WTC11 (cell line): ENCODE measurements around the gene STAMBPL1. TPM values are rescaled to one million over a fixed set of nuclear protein-coding genes. Genes with fewer than 3 reads are reported as not detected.

Experiments used
- ATAC-seq: fragments of 200-7000 bp; cut with Tn5 transposase; 2 replicates; pipeline ENCODE4 v1.10.0; 2021; ENCODE audit warnings: mild to moderate bottlenecking, moderate library complexity
- CTCF ChIA-PET: fragments of 300-600 bp; sonication (Branson Sonifier 250); formaldehyde crosslinking; loops from one replicate; lab custom pipeline; 2021; ENCODE audit warnings: antibody characterized with exemption; lab: Charles Lee
- POLR2A ChIA-PET: fragments of 350-600 bp; sonication (Branson Sonifier 250); formaldehyde crosslinking; loops from one replicate; lab custom pipeline; 2021; ENCODE audit warnings: antibody characterized with exemption; lab: Charles Lee
- DNase-seq: peaks from one replicate; pipeline ENCODE4 v3.0.0; 2021; ENCODE audit warnings: low spot score
- H3K27ac Mint-ChIP-seq: 2 replicates; pipeline ENCODE4 v1.8.0; 2021; ENCODE audit warnings: mixed read lengths
- H3K27me3 Mint-ChIP-seq: 2 replicates; pipeline ENCODE4 v1.8.0; 2021; ENCODE audit warnings: low read depth, mild to moderate bottlenecking, moderate library complexity, mixed read lengths
- H3K36me3 Mint-ChIP-seq: 2 replicates; pipeline ENCODE4 v1.8.0; 2021; ENCODE audit warnings: mixed read lengths
- H3K4me1 Mint-ChIP-seq: 2 replicates; pipeline ENCODE4 v1.8.0; 2022; ENCODE audit warnings: mixed read lengths
- H3K4me3 Mint-ChIP-seq: 2 replicates; pipeline ENCODE4 v1.8.0; 2021; ENCODE audit warnings: mild to moderate bottlenecking, moderate library complexity, mixed read lengths
- H3K9me3 Mint-ChIP-seq: 2 replicates; pipeline ENCODE4 v1.8.0; 2021; ENCODE audit warnings: mixed read lengths
- AFF4 ChIP-seq: sonication (generic); formaldehyde crosslinking; IDR thresholded peaks from 2 replicates; pipeline ENCODE4 v1.8.1; 2023; ENCODE audit warnings: mild to moderate bottlenecking, missing genetic modification reagents, borderline replicate concordance
- ARID4B ChIP-seq: sonication (generic); formaldehyde crosslinking; IDR thresholded peaks from 2 replicates; pipeline ENCODE4 v1.8.0; 2023; ENCODE audit warnings: missing genetic modification reagents, mild to moderate bottlenecking, borderline replicate concordance
- CBFB ChIP-seq: sonication (generic); formaldehyde crosslinking; IDR thresholded peaks from 2 replicates; pipeline ENCODE4 v1.8.1; 2022; ENCODE audit warnings: mild to moderate bottlenecking, low read depth, missing genetic modification reagents
- E2F5 ChIP-seq: sonication (generic); formaldehyde crosslinking; IDR thresholded peaks from 2 replicates; pipeline ENCODE4 v1.8.1; 2022; ENCODE audit warnings: mild to moderate bottlenecking, moderate library complexity, missing genetic modification reagents
- ERG ChIP-seq: fragments of 250-450 bp; sonication (Bioruptor Pico); IDR thresholded peaks from 2 replicates; pipeline ENCODE4 v1.8.0; 2021; ENCODE audit warnings: mild to moderate bottlenecking
- ETV6 ChIP-seq: sonication (generic); formaldehyde crosslinking; IDR thresholded peaks from 2 replicates; pipeline ENCODE4 v1.8.1; 2022; ENCODE audit warnings: mild to moderate bottlenecking, missing genetic modification reagents
- FOXP4 ChIP-seq: sonication (generic); formaldehyde crosslinking; IDR thresholded peaks from 2 replicates; pipeline ENCODE4 v1.8.0; 2022; ENCODE audit warnings: mild to moderate bottlenecking, missing genetic modification reagents
- JUN ChIP-seq: sonication (generic); formaldehyde crosslinking; IDR thresholded peaks from 2 replicates; pipeline ENCODE4 v1.8.0; 2023; ENCODE audit warnings: mild to moderate bottlenecking, missing genetic modification reagents
- TEAD4 ChIP-seq: sonication (generic); formaldehyde crosslinking; IDR thresholded peaks from 2 replicates; pipeline ENCODE4 v1.8.0; 2022; ENCODE audit warnings: mild to moderate bottlenecking, missing genetic modification reagents
- USF2 ChIP-seq: sonication (generic); formaldehyde crosslinking; IDR thresholded peaks from 2 replicates; pipeline ENCODE4 v1.8.1; 2023; ENCODE audit warnings: mild to moderate bottlenecking, missing genetic modification reagents, moderate library complexity
- ZNF263 ChIP-seq: sonication (generic); formaldehyde crosslinking; IDR thresholded peaks from 2 replicates; pipeline ENCODE4 v1.8.1; 2022; ENCODE audit warnings: low read depth, mild to moderate bottlenecking, moderate library complexity, missing genetic modification reagents
- ZNF416 ChIP-seq: fragments of 250-450 bp; sonication (Bioruptor Pico); IDR thresholded peaks from 2 replicates; pipeline ENCODE4 v1.9.0; 2021; ENCODE audit warnings: mild to moderate bottlenecking, inconsistent platforms
- total RNA-seq: library from RNA; stranded (reverse); gene quantifications from 3 replicates; pipeline ENCODE4 v1.2.3, GENCODE V29; 2021
- TF ChIP-seq, protein P1 (sequence below): sonication (generic); formaldehyde crosslinking; IDR thresholded peaks from 2 replicates; pipeline ENCODE4 v1.8.0; 2022; ENCODE audit warnings: mild to moderate bottlenecking, missing genetic modification reagents
- TF ChIP-seq, protein P2 (sequence below): sonication (generic); formaldehyde crosslinking; IDR thresholded peaks from 2 replicates; pipeline ENCODE4 v1.8.1; 2022; ENCODE audit warnings: missing genetic modification reagents, borderline replicate concordance
- TF ChIP-seq, protein P3 (sequence below): fragments of 250-450 bp; sonication (Bioruptor Pico); IDR thresholded peaks from 2 replicates; pipeline ENCODE4 v1.9.0; 2021; ENCODE audit warnings: mild to moderate bottlenecking, borderline replicate concordance

STAMBPL1 gene
- total RNA-seq, 1 experiment from 2014 or later = 3.9 TPM

DNA sequence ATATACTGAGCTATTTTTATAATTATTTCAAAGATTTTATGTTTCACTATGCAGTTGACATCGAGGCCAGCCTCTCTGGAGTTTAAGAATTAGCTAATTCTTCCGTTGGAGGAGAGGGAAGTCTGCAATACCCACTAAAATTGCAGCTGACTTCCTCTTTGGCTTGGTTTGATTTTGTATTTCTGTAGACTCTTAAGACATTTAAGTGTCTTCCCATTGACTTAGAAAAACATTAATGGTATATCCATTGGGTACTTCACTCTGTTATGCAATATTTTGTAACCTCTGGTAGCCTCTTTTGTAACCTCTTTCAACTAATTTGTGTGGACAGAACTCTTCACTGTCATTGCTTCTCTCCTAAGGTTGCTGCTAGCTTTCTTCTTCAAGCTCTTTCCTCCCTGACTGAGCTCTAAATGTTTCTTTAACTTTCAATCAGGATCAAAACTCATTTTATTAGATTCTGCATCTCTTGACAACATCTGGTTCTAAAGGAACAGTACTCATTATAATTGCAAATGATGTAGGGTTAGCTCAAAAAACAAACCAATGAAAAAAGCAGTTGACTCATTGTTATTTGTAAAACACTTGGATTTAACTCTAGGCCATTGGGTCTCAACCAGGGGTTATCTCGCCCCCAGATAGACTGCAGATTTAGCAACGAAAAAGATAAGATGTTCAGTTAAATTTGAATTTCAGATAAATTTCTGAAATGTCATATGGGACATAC, 26.7 kb upstream of the STAMBPL1 start (continued):
- no peak for TF ChIP-seq CBFB
- no peak for TF ChIP-seq JUN (CRISPR knock-in tag)
- no peak for TF ChIP-seq ARID4B (CRISPR knock-in tag)
- no peak for TF ChIP-seq ZNF263 (CRISPR knock-in tag)
- TF ChIP-seq ZNF416 = no peak
- TF ChIP-seq ERG (CRISPR knock-in tag) = no peak
- TF ChIP-seq E2F5 = no peak
- no peak for TF ChIP-seq ETV6 (CRISPR knock-in tag)
- TF ChIP-seq, protein P1, sequence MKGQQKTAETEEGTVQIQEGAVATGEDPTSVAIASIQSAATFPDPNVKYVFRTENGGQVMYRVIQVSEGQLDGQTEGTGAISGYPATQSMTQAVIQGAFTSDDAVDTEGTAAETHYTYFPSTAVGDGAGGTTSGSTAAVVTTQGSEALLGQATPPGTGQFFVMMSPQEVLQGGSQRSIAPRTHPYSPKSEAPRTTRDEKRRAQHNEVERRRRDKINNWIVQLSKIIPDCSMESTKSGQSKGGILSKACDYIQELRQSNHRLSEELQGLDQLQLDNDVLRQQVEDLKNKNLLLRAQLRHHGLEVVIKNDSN = no peak
- TF ChIP-seq AFF4 = no peak

DNA sequence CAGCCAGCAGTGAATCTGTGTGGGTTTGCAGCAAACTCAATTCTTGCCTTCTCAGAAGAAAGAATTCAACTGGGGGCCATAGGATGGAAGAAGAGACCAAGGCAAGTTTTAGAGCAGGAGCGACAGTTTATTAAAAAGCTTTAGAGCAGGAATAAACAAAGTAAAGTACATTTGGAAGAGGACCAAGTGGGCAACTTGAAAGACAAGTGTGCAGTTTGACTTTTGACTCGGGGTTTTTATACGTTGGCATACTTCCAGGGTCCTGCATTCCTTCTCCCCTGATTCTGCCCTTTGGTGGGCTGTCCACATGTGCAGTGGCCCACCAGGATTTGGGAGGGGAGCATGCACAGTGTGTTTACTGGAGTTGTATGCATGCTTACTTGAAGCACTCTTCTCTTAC, 25.4 kb upstream of the STAMBPL1 start:
- DNase-seq (no peak), ATAC-seq (no peak)
- CTCF ChIA-PET = no interaction called here
- no peak overlapping the region for H3K27ac Mint-ChIP-seq
- POLR2A ChIA-PET = no interaction called here
- no peaks in the 10 kb centered on the region for H3K27me3 Mint-ChIP-seq
- no peaks in the 10 kb centered on the region for H3K9me3 Mint-ChIP-seq
- H3K36me3 Mint-ChIP-seq = no peaks in the 10 kb centered on the region
- no peak overlapping the region for H3K4me3 Mint-ChIP-seq
- H3K4me1 Mint-ChIP-seq = peaks cover 31% of the 10 kb centered on the region
- TF ChIP-seq TEAD4 (no peak), FOXP4 (CRISPR knock-in tag) (no peak), USF2 (CRISPR knock-in tag) (no peak)
- TF ChIP-seq, protein P2, sequence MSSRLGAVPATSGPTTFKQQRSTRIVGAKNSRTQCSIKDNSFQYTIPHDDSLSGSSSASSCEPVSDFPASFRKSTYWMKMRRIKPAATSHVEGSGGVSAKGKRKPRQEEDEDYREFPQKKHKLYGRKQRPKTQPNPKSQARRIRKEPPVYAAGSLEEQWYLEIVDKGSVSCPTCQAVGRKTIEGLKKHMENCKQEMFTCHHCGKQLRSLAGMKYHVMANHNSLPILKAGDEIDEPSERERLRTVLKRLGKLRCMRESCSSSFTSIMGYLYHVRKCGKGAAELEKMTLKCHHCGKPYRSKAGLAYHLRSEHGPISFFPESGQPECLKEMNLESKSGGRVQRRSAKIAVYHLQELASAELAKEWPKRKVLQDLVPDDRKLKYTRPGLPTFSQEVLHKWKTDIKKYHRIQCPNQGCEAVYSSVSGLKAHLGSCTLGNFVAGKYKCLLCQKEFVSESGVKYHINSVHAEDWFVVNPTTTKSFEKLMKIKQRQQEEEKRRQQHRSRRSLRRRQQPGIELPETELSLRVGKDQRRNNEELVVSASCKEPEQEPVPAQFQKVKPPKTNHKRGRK (CRISPR knock-in tag) = no peak
- TF ChIP-seq, protein P3, sequence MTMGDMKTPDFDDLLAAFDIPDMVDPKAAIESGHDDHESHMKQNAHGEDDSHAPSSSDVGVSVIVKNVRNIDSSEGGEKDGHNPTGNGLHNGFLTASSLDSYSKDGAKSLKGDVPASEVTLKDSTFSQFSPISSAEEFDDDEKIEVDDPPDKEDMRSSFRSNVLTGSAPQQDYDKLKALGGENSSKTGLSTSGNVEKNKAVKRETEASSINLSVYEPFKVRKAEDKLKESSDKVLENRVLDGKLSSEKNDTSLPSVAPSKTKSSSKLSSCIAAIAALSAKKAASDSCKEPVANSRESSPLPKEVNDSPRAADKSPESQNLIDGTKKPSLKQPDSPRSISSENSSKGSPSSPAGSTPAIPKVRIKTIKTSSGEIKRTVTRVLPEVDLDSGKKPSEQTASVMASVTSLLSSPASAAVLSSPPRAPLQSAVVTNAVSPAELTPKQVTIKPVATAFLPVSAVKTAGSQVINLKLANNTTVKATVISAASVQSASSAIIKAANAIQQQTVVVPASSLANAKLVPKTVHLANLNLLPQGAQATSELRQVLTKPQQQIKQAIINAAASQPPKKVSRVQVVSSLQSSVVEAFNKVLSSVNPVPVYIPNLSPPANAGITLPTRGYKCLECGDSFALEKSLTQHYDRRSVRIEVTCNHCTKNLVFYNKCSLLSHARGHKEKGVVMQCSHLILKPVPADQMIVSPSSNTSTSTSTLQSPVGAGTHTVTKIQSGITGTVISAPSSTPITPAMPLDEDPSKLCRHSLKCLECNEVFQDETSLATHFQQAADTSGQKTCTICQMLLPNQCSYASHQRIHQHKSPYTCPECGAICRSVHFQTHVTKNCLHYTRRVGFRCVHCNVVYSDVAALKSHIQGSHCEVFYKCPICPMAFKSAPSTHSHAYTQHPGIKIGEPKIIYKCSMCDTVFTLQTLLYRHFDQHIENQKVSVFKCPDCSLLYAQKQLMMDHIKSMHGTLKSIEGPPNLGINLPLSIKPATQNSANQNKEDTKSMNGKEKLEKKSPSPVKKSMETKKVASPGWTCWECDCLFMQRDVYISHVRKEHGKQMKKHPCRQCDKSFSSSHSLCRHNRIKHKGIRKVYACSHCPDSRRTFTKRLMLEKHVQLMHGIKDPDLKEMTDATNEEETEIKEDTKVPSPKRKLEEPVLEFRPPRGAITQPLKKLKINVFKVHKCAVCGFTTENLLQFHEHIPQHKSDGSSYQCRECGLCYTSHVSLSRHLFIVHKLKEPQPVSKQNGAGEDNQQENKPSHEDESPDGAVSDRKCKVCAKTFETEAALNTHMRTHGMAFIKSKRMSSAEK (CRISPR knock-in tag) = no peak
